ENCODE measurements around the gene SRCIN1.

- TF ChIP-seq CREB5 (CRISPR knock-in tag; IDR thresholded peaks at IDR 0.05; ENCODE audit: low read depth) = no peak
- TF ChIP-seq ARNTL (CRISPR knock-in tag; IDR thresholded peaks at IDR 0.05; ENCODE audit: borderline replicate concordance, low read depth) = no peak
- TF ChIP-seq PPARA (CRISPR knock-in tag; IDR thresholded peaks at IDR 0.05; ENCODE audit: borderline replicate concordance) = no peak
- TF ChIP-seq PATZ1 (CRISPR knock-in tag; IDR thresholded peaks at IDR 0.05; ENCODE audit: borderline replicate concordance) = no peak
- no peak for TF ChIP-seq TSHZ2 (CRISPR knock-in tag; IDR thresholded peaks at IDR 0.05)
- no peak for TF ChIP-seq ZNF8 (CRISPR knock-in tag; IDR thresholded peaks at IDR 0.05)
- no peak for TF ChIP-seq ZFP30 (CRISPR knock-in tag; IDR thresholded peaks at IDR 0.05)
Observed at GRCh38 chr17:38654411-38655398, 49.0 kb upstream of the SRCIN1 start.

Measured in SK-N-SH treated with all-trans-retinoic acid at 6 μM for 48 hours (cell line).